ENCODE results near the gene AGTRAP.

DNA sequence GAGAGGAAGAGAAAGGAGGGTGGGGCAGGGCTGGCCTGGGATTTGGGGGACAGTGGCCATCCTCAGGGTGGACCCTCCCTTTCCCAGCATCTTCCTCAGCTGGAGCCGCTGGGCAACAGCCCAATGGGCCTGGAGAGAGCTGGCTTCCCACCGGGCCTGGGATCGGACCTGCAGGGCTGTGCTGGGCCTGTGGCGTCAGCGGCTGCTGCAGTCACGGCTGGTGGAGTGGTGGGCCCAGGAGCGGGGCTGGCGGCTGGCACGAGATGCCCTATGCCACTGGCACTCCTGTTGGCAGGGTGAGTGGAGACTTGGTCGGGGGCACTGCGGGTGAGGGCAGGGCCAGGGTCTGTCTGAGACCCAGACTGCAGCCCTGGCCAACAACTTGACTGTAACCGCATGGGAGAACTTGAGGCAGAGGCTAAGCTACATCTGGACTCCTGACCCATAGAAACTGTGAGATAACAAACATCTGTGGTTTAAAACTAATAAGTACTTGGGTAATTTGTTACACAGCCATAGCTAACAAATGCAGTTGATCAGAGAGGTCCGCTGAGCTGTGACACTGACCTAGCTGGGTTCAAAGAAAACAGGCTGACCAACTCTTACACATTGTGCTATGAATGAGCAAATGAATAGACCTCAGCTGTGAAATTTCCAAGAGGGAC lies 43.9 kb downstream of the AGTRAP start:
- TF ChIP-seq POLR2A (IDR thresholded peaks at IDR 0.05) (no peak), POLR2AphosphoS5 (IDR thresholded peaks at IDR 0.05) (no peak)

All from breast epithelium (tissue), 3 donors.